ENCODE data around the gene KCNH1.

GRCh38 chr1:211035821-211036380 lies 98.0 kb downstream of the KCNH1 start:
- TF ChIP-seq CTCF (tag by site-specific recombination; IDR thresholded peaks at IDR 0.05) (no peak), ZNF274 (IDR thresholded peaks at IDR 0.05; ENCODE audit: low read length) (no peak), ZNF274 (tag by site-specific recombination; IDR thresholded peaks at IDR 0.05; ENCODE audit: borderline replicate concordance) (no peak), ZFP37 (tag by site-specific recombination; IDR thresholded peaks at IDR 0.05) (no peak), TRIM28 (IDR thresholded peaks at IDR 0.05; ENCODE audit: borderline replicate concordance, low read length) (no peak), TSHZ1 (tag by site-specific recombination; IDR thresholded peaks at IDR 0.05; ENCODE audit: borderline replicate concordance) (no peak), ZNF561 (tag by site-specific recombination; IDR thresholded peaks at IDR 0.05; ENCODE audit: borderline replicate concordance) (no peak), ZNF311 (tag by site-specific recombination; IDR thresholded peaks at IDR 0.05; ENCODE audit: borderline replicate concordance) (no peak), YY1 (tag by site-specific recombination; IDR thresholded peaks at IDR 0.05) (no peak), REST (tag by site-specific recombination; IDR thresholded peaks at IDR 0.05) (no peak), HOXD13 (CRISPR knock-in tag; IDR thresholded peaks at IDR 0.05; ENCODE audit: borderline replicate concordance) (no peak), BCL11A (tag by site-specific recombination; IDR thresholded peaks at IDR 0.05; ENCODE audit: low read depth) (no peak)

Data from HEK293 (cell line).